ENCODE data around the gene TEX264.

DNA sequence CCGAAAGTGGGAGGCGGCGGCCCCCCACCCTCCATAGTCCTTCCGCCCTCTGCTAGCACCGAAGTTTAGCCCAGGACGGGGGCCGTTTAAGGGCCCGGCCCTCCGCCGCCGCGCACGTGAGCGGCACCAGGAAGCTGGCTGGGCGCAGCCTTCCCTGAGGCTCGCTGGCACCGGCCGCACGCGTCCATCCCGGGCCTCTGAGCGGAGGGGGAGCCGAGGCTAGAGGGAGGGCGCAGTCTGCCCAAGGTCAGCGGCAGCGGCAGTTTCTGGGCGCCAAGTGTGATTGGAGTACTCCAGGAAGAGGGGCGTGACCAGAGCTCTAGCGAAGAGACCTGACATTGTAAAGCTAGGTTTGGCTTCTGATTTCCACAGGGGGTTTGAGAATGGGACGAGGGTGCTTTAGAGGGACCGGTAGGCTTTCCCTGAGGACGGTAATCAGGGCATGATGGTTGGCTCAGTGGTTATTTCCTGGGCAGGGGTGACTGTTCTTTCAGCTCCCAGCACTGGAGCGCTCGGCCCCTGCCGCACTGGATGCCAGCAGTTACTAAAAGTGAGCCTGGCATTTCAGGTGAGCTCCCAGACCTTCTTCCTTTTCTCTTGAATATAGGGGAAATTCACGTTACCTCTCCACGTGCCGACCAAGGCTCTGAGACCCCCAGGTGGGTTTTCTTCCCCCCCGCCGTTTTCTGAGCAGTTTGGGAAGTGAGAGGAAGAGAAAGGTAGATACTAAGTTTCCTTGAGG lies 853 bp downstream of the TEX264 start:
- TF ChIP-seq, protein P1, sequence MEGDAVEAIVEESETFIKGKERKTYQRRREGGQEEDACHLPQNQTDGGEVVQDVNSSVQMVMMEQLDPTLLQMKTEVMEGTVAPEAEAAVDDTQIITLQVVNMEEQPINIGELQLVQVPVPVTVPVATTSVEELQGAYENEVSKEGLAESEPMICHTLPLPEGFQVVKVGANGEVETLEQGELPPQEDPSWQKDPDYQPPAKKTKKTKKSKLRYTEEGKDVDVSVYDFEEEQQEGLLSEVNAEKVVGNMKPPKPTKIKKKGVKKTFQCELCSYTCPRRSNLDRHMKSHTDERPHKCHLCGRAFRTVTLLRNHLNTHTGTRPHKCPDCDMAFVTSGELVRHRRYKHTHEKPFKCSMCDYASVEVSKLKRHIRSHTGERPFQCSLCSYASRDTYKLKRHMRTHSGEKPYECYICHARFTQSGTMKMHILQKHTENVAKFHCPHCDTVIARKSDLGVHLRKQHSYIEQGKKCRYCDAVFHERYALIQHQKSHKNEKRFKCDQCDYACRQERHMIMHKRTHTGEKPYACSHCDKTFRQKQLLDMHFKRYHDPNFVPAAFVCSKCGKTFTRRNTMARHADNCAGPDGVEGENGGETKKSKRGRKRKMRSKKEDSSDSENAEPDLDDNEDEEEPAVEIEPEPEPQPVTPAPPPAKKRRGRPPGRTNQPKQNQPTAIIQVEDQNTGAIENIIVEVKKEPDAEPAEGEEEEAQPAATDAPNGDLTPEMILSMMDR (IDR thresholded peaks at IDR 0.05), result no peak
- TF ChIP-seq POLR2A (IDR thresholded peaks at IDR 0.05), result no peak
- no peak for TF ChIP-seq EP300 (IDR thresholded peaks at IDR 0.05; ENCODE audit: low read depth)
- TF ChIP-seq POLR2AphosphoS5 (IDR thresholded peaks at IDR 0.05), result peak; percentile 38 to 58 (median 49)
